Measurements from ENCODE around the gene TMEM87B. TPM values are rescaled to one million over a fixed set of nuclear protein-coding genes. Genes with fewer than 3 reads are reported as not detected.
"Not testable (repeated sequence)": the region's sequence is repeated elsewhere in the genome, so short reads cannot be mapped to it uniquely, and the experiment has no call there.

The TMEM87B gene
- total and polyA plus RNA-seq, 7 donors, result 10.2 to 36.7 (median 19.7) TPM

DNA sequence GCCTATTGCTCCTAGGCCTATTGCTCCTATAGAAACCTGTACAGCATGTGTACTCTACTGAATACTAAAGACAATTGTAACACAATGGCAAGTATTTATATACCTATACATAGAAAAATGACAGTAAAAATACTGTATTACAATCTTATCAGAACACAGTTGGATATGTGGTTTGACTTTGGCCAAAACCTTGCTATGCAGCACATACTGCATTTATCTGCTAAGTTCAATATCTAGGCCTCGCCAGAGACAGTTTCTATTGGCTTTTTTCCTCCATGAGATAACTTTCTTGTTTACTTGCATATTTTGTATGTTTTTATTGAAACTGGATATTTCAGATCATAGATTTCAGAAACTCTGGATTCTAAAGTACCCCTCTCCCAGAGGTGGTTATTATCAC lies 19.3 kb upstream of the TMEM87B start:
- TF ChIP-seq CTCF (IDR thresholded peaks at IDR 0.05), result no peak
- TF ChIP-seq POLR2AphosphoS5 (IDR thresholded peaks at IDR 0.05), result no peak
- TF ChIP-seq EP300 (IDR thresholded peaks at IDR 0.05), result no peak
- no peak for TF ChIP-seq POLR2A (IDR thresholded peaks at IDR 0.05)
- H3K27ac ChIP-seq, result no peak overlapping the region
- H3K4me3 ChIP-seq, result no peak overlapping the region
- 92 to 96% methylated on average over 1 of the region's 1 CpG for WGBS, 2 donors
- peaks cover 0 to 29% (median 6%) of the 10 kb centered on the region in 4 donors for H3K4me1 ChIP-seq
- H3K9me3 ChIP-seq, result no peaks in the 10 kb centered on the region
- DNase-seq, result no peak
- no peaks in the 10 kb centered on the region for H3K27me3 ChIP-seq
- intact Hi-C loops (cut with DNase I), result no loop called here
- no peaks in the 10 kb centered on the region for H3K36me3 ChIP-seq

GRCh38 chr2:112039556-112039955 lies 15.5 kb upstream of the TMEM87B start:
- WGBS, 2 donors, result 93% methylated on average over 12 of the region's 12 CpGs
- H3K27me3 ChIP-seq; H3K4me3 ChIP-seq; H3K36me3 ChIP-seq; H3K9me3 ChIP-seq; intact Hi-C loops (cut with DNase I); H3K4me1 ChIP-seq; DNase-seq; H3K27ac ChIP-seq: not testable (repeated sequence)

GRCh38 chr2:112040066-112040465 lies 15.0 kb upstream of the TMEM87B start:
- 94% methylated on average over 2 of the region's 2 CpGs for WGBS, 2 donors
- H3K27me3 ChIP-seq; H3K4me1 ChIP-seq; intact Hi-C loops (cut with DNase I); H3K36me3 ChIP-seq; H3K27ac ChIP-seq; H3K4me3 ChIP-seq; DNase-seq; H3K9me3 ChIP-seq: not testable (repeated sequence)

GRCh38 chr2:112041460-112041859 lies 13.6 kb upstream of the TMEM87B start:
- H3K27me3 ChIP-seq, result not testable (repeated sequence)

DNA sequence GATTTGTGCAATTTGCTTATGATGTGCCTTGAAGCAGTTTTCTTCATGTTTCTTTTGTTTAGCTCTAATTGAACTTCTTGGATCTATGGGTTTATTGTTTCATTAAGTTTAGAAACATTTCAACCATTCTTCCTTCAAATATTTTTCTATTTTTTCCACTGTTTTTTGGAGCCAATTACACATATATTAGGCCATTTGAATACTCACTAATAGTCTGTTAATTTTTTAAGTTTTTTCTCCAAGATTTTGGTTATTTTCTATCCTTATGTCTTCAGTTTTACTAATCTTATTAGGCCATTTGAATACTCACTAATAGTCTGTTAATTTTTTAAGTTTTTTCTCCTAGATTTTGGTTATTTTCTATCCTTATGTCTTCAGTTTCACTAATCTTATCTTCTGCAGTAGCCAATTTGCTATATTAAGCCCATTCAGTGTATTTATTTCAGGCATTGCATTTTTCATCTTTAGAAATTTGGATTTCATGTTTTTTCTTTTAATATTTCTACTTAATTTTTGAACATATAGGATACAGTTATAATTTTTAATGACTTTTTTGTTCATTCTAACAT lies 9.5 kb upstream of the TMEM87B start:
- no peaks in the 10 kb centered on the region for H3K27me3 ChIP-seq
- DNase-seq, result no peak
- H3K4me1 ChIP-seq, result peaks cover 0 to 13% (median 2%) of the 10 kb centered on the region in 4 donors
- H3K27ac ChIP-seq, result no peak overlapping the region
- H3K36me3 ChIP-seq, result no peaks in the 10 kb centered on the region
- no peak for TF ChIP-seq POLR2A (IDR thresholded peaks at IDR 0.05)
- TF ChIP-seq POLR2AphosphoS5 (IDR thresholded peaks at IDR 0.05), result no peak
- TF ChIP-seq CTCF (IDR thresholded peaks at IDR 0.05), result no peak
- no peak for TF ChIP-seq EP300 (IDR thresholded peaks at IDR 0.05)
- no peak overlapping the region for H3K4me3 ChIP-seq
- H3K9me3 ChIP-seq, result peaks cover 0 to 5% (median under 1%) of the 10 kb centered on the region in 4 donors
- intact Hi-C loops (cut with DNase I), result no loop called here

More at GRCh38 chr2:112041460-112041859, 13.6 kb upstream of the TMEM87B start:
- WGBS, 2 donors, result 22 to 69% methylated on average over 6 of the region's 6 CpGs
- DNase-seq; H3K4me3 ChIP-seq; H3K27ac ChIP-seq; H3K36me3 ChIP-seq; H3K9me3 ChIP-seq; intact Hi-C loops (cut with DNase I); H3K4me1 ChIP-seq: not testable (repeated sequence)

- Histone ChIP-seq H3K27me3 (no peaks in the 10 kb centered on the region), H3K9me3 (peaks cover 0 to 5% (median under 1%) of the 10 kb centered on the region in 4 donors), H3K36me3 (no peaks in the 10 kb centered on the region), H3K27ac (no peak overlapping the region), H3K4me1 (peaks cover 0 to 13% (median 2%) of the 10 kb centered on the region in 4 donors), H3K4me3 (no peak overlapping the region)
- TF ChIP-seq CTCF (IDR thresholded peaks at IDR 0.05), result no peak
- TF ChIP-seq POLR2A (IDR thresholded peaks at IDR 0.05), result no peak
- no peak for TF ChIP-seq EP300 (IDR thresholded peaks at IDR 0.05)
- TF ChIP-seq POLR2AphosphoS5 (IDR thresholded peaks at IDR 0.05), result no peak
- DNase-seq, result no peak
- intact Hi-C loops (cut with DNase I), result no loop called here
Observed at GRCh38 chr2:112046231-112046630, 8.8 kb upstream of the TMEM87B start.
